ENCODE results near the gene TMEM132D. TPM values are rescaled to one million over a fixed set of nuclear protein-coding genes. Genes with fewer than 3 reads are reported as not detected.

Gene TMEM132D
- total and polyA plus RNA-seq, 8 donors, result 0.19 to 2.8 (median 0.46) TPM

- WGBS, 2 donors, result 32 to 36% methylated on average over 6 of the region's 6 CpGs
- Histone ChIP-seq H3K4me1 (no peaks in the 10 kb centered on the region), H3K36me3 (no peaks in the 10 kb centered on the region), H3K27me3 (peaks cover 0 to 2% (median 0%) of the 10 kb centered on the region in 4 donors), H3K9me3 (no peaks in the 10 kb centered on the region), H3K4me3 (no peak overlapping the region), H3K27ac (no peak overlapping the region)
- no peak for TF ChIP-seq CTCF (IDR thresholded peaks at IDR 0.05)
- no peak for DNase-seq
- no peak for ATAC-seq
- intact Hi-C loops (cut with DNase I), result no loop called here
- FAIRE-seq, result no peak
These were observed 407.6 kb downstream of the TMEM132D start for GRCh38 chr12:129496226-129496625.

- no peaks in the 10 kb centered on the region for H3K27me3 ChIP-seq
- ATAC-seq (no peak), FAIRE-seq (no peak), DNase-seq (no peak)
- H3K4me1 ChIP-seq, result no peaks in the 10 kb centered on the region
- 68 to 80% methylated on average over 2 of the region's 2 CpGs for WGBS, 2 donors
- no peaks in the 10 kb centered on the region for H3K9me3 ChIP-seq
- intact Hi-C loops (cut with DNase I), result no loop called here
- no peak for TF ChIP-seq CTCF (IDR thresholded peaks at IDR 0.05)
- H3K4me3 ChIP-seq, result no peak overlapping the region
- H3K36me3 ChIP-seq, result no peaks in the 10 kb centered on the region
- H3K27ac ChIP-seq, result no peak overlapping the region
These were observed 409.1 kb downstream of the TMEM132D start for GRCh38 chr12:129494766-129495165.

GRCh38 chr12:129494260-129494659 is 409.6 kb downstream of the TMEM132D start:
- no peaks in the 10 kb centered on the region for H3K9me3 ChIP-seq
- no peaks in the 10 kb centered on the region for H3K4me1 ChIP-seq
- H3K27me3 ChIP-seq, result no peaks in the 10 kb centered on the region
- no peak overlapping the region for H3K4me3 ChIP-seq
- 38 to 42% methylated on average over 2 of the region's 2 CpGs for WGBS, 2 donors
- TF ChIP-seq CTCF (IDR thresholded peaks at IDR 0.05), result no peak
- no peak for ATAC-seq
- intact Hi-C loops (cut with DNase I), result no loop called here
- H3K36me3 ChIP-seq, result no peaks in the 10 kb centered on the region
- no peak for FAIRE-seq
- DNase-seq, result no peak
- H3K27ac ChIP-seq, result no peak overlapping the region

GRCh38 chr12:129489100-129489676 is 414.6 kb downstream of the TMEM132D start:
- no peaks in the 10 kb centered on the region for H3K27me3 ChIP-seq
- no peak for TF ChIP-seq CTCF (IDR thresholded peaks at IDR 0.05)
- FAIRE-seq, result no peak
- WGBS, 2 donors, result 75 to 77% methylated on average over 1 of the region's 1 CpG
- H3K9me3 ChIP-seq, result no peaks in the 10 kb centered on the region
- no peaks in the 10 kb centered on the region for H3K4me1 ChIP-seq
- ATAC-seq, result no peak
- H3K27ac ChIP-seq, result no peak overlapping the region
- intact Hi-C loops (cut with DNase I), result no loop called here
- H3K36me3 ChIP-seq, result no peaks in the 10 kb centered on the region
- DNase-seq, result no peak
- no peak overlapping the region for H3K4me3 ChIP-seq

GRCh38 chr12:129486931-129487330 is 416.9 kb downstream of the TMEM132D start:
- no peak overlapping the region for H3K27ac ChIP-seq
- no peaks in the 10 kb centered on the region for H3K9me3 ChIP-seq
- no peak overlapping the region for H3K4me3 ChIP-seq
- ATAC-seq (no peak), DNase-seq (no peak), FAIRE-seq (no peak)
- no peak for TF ChIP-seq CTCF (IDR thresholded peaks at IDR 0.05)
- H3K4me1 ChIP-seq, result no peaks in the 10 kb centered on the region
- H3K27me3 ChIP-seq, result peaks cover 0 to 2% (median 0%) of the 10 kb centered on the region in 4 donors
- H3K36me3 ChIP-seq, result no peaks in the 10 kb centered on the region
- intact Hi-C loops (cut with DNase I), result no loop called here
- 41 to 47% methylated on average over 8 of the region's 8 CpGs for WGBS, 2 donors
